GM21723 (cell line): ENCODE measurements around the gene USP49.
"Not testable (repeated sequence)": the region's sequence is repeated elsewhere in the genome, so short reads cannot be mapped to it uniquely, and the experiment has no call there.

Experiments used
- ATAC-seq: cut with Tn5 transposase; IDR thresholded peaks from one replicate; pipeline ENCODE4 v1.9.1; 2021; ENCODE audit warnings: mild to moderate bottlenecking, moderate library complexity; ENCODE audit not compliant: unreplicated experiment

The USP49 gene

DNA sequence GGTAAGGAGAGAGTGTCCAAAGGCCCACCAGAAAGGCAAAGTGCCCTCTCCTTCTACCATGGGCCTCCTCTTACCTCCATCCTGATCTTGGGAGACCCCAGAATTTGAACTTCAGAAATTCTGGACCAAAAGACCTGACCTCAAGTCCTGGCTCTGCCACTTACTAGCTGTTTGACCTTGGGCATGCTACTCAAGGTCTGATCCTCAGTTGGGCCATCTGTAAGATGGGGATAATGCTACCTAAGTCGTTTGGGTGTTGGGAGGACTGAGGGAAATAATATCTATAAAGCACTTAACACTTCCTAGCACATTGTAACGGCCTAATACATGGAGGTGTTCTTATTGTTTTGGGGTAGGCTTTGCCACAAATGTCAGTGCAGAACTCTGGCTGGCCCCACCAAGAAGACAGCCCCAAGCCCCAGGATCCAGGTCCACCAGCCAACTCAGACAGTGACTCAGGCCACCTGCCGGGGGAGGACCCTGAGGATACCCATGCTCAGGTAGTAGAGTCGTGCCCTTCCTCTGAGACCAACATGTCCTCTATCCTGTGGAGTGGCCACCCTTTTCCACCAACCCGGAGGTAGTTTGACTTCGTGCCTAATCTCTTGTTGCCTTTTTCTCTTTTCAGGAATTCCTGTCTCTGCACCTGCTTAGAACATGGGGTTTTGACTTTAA lies 111.9 kb downstream of the USP49 start:
- no peak for ATAC-seq

DNA sequence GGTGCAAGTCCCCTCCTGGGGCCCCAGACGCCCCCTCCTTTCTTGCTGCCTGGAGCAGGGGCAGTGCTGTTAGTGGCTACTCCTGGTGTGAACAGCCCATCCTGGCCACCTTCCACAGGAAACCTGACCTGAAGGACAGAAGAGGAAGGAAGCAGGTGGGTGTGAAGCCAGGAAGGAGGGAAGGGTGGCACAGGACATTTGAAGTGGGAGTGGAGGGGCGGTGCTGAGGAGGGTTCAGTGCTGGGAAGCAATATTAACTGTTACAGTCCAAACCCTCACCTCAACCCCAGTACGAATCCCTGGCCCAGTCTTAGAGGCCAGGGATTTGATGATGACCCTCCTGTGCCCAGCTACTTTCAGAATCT lies 113.8 kb downstream of the USP49 start:
- no peak for ATAC-seq

- peak; percentile 21 for ATAC-seq
These were observed 114.4 kb downstream of the USP49 start, which contains the start of gene PRICKLE4 for GRCh38 chr6:41780551-41781365. Gene PRICKLE4, plus strand, starts transcription at chr6:41780782. Its CDS starts 2,692 bp downstream, at chr6:41783474.

DNA sequence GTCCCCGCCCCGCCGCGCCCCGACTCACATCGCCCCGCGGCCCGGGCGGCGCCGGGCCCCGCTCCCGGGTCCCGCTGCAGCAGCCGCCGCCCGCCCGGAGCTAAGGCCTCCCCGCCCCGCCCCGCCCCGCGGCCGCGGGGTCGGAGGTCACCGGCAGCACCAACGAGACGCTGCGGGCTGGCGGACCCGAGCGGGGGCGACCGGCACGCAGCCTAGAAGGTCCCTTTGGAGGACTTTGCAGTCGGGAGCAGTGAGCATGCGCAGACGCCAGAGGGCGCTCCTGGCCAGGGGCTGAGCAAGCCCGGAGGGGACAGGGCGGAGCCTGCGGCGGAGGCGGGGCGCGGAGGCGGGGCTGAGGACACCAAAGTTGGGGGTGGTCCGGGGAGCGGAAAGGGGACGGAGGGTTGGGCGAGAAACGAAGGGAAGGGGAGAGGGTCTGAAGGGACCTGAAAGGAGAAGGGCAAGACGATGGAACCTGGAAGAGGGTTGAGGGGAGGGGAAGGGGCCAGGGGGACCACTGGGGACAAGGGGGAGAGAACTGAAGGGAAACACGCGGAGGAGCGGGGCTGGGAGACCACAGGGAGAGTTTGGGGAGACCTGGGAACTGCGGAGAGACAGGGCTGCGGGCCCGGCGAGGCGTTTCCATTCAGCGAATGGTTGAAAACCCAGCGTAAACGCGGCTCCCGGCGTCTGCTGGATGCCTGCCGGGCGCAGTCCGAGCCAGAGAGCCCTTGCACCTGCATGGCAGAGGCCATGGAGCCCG lies 115.2 kb downstream of the USP49 start, which contains the start of gene FRS3:
FRS3 (minus strand) TSS at position 113 of the 763 bp plus-strand sequence. CDS start 2,913 bp downstream, outside the sequence.
- peak; percentile 93 for ATAC-seq

- ATAC-seq = peak; percentile 10
These were observed 115.8 kb downstream of the USP49 start for GRCh38 chr6:41779336-41779735.

DNA sequence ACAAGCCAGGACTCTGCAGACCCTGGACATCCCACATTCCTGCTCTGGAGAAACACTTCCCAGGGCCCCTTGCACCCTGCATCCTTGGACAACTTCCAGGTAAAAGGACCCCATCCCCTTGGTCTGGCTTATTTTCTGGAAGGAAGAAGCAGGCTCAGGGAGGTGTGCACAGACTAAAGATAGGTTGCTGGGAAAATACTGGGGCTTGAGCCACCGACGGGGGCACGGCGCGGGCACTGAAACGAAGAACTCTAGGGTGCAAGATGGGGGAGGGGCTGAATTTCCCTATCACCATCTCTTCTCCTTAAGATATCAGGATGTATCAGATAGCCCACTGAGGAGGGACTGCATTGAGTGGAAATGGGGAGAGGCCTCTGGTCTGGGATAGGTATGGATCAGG lies 116.3 kb downstream of the USP49 start:
- no peak for ATAC-seq

- ATAC-seq = no peak
These were observed 117.5 kb downstream of the USP49 start for GRCh38 chr6:41777551-41778285.

DNA sequence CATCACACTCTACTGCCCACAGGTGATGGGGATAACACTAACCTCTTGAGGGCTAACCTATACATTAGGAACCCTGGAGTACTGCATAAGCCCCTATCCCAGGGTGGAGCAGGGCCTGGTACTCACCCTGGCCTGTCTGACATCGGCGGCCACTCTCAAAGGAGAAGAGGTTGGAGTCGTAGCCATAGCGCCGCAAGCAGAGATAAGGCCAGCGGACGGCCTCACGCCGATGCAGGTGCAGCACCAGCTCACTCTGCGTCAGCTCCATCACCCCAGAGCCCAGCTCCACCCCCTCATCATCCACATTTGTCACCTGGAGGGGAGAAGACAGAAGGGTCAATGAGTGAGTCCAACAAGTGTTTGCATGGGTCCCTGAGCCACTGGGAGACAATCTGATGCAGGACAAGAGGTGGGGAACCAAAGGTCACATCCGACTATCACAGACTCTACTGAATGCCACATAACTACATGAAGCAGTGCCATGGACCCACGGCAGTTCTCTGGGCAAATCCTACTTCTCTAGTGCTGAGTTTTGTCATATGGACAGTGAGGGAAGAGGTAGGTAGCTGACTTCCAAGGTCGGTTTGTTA lies 119.8 kb downstream of the USP49 start:
- ATAC-seq = no peak

GRCh38 chr6:41774841-41775240 lies 120.3 kb downstream of the USP49 start:
- no peak for ATAC-seq

DNA sequence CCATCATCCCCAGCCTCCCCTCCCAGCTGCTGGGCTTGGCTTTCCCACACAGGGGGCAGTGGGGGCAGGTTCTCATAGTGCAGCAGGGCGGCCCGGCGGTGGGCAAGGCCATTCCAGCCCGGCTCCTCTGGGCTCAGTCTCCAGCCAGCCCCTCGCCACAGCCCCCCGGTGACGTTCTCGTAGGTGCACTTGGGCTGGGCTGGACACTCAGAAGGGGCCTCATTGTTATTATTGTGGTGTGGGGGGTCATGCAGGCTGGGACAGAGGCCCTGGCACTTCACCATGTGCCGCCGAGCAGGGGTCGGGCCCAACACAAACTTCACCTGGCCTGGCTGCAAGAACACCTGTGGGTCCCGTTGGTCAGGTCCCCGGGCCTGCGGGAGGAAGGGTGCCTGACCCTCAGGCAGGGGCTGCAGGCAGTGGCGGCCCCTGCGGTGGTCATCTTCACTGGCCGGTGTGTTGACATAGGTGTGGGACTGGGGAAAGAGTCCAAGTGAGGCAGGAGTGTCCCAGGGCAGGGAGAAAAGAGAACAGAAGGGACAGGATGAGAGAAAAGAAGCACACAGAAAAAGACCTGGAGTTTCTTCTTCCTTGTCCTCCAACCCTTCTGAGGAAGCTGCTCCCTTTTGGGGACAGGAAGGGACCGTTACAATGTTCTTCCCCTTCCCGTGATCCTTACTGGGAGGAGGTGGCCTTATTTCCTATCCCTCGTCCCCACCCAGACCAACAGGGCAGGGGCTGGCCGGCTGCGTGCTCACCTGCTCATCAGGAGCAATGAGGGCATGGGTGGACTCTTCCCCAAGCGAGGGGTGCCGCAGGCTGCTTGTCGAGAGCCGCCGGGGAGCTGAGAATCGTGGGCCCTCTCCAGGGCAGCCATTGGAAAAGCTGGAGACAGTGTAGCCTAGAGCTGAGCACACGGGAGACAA lies 123.9 kb downstream of the USP49 start:
- ATAC-seq = no peak

DNA sequence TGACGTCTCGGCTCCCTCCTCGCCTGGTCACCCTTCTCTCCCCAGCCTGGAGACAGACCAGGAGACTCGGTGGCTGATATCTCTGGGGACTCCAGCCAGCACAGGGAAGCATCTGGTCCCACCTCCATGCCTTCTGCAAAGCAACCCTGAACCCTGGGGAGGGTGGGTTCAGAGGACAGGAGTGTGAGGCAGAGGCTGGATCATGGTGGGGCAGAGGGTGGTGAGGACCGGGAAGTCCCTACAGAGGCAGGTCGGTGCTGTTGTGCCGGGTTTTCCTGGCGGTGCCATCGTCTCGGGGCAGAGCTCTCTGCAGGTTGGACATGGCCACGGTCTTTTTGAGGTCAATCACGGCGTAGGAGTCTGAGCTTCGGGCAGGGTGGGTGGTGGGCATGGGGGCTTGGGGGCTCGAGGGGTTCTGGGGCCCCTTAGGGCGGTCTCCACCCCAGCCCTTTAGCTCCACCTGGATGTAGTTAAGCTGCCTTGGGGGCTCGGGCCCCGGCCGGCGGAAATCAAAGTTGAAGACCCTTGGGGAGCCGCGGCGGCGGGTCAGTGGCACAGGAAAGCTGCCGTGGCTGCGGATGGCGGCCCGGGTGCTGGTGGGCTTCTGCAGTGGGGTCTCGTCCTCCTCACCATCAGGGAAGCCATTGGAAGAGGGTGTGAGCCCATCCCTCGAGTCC lies 124.7 kb downstream of the USP49 start:
- no peak for ATAC-seq

- no peak for ATAC-seq
These were observed 125.8 kb downstream of the USP49 start for GRCh38 chr6:41769376-41769775.

DNA sequence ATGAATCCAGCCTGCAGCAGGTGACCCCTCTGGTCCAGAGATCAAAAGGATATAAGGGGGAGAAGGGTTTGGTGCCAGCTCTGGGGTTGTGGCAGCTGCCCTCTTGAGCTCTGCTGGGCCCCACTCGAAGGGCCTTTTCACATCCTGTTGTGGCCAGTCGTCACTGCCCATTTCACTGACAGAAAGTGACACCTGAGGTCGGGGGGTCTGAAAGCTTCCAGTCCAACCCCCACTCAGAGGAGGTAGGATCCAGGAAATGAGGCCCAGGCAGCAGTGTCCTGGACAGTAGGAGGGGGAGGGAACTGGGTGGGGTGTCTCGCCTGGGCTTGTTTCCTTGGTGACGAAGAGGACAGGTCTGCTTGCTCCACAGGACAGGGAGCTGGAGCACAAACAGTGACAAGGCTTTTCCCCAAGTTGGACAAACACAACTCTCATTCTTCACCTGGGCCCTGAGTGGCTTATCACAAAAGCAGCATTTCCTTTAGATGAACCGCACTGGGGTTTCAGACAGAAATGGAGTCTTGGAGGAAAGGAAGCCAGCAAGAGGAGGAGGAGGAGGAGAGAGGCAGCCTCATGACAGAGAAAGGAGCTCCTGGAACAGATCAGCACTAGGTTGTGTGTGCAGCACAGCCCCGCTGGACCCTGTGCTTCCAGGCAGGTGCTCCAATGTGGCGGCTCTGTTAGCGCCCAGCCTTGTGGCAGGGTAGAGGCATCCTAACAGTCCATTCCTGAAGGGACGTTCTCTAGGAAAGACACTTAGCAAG lies 126.4 kb downstream of the USP49 start:
- ATAC-seq = no peak

GRCh38 chr6:41767112-41767833 lies 127.9 kb downstream of the USP49 start:
- no peak for ATAC-seq

GRCh38 chr6:41766043-41766664 lies 129.0 kb downstream of the USP49 start:
- ATAC-seq = not testable (repeated sequence)

- no peak for ATAC-seq
These were observed 131.7 kb downstream of the USP49 start for GRCh38 chr6:41763470-41763869.
